GM18870 (cell line): ENCODE measurements around the gene EEF2KMT.
"Not testable (repeated sequence)": the region's sequence is repeated elsewhere in the genome, so short reads cannot be mapped to it uniquely, and the experiment has no call there.

Experiments used
- ATAC-seq: cut with Tn5 transposase; IDR thresholded peaks from one replicate; pipeline ENCODE4 v1.9.1; 2021; ENCODE audit warnings: moderate library complexity; ENCODE audit not compliant: unreplicated experiment

Gene EEF2KMT

GRCh38 chr16:5097470-5098220 is at the start of gene EEF2KMT:
TSS of gene EEF2KMT (minus strand) at chr16:5097795. CDS start at chr16:5097739, 56 bp downstream.
- peak; percentile 42 for ATAC-seq

GRCh38 chr16:5144621-5144956 is 47.0 kb upstream of the EEF2KMT start:
- ATAC-seq, result not testable (repeated sequence)

- ATAC-seq, result no peak
These were observed 46.4 kb upstream of the EEF2KMT start for GRCh38 chr16:5143761-5144620.

- ATAC-seq, result not testable (repeated sequence)
These were observed 42.6 kb upstream of the EEF2KMT start for GRCh38 chr16:5140151-5140550.

GRCh38 chr16:5134739-5135452 is 37.3 kb upstream of the EEF2KMT start:
- ATAC-seq, result not testable (repeated sequence)

- not testable (repeated sequence) for ATAC-seq
These were observed 35.5 kb upstream of the EEF2KMT start for GRCh38 chr16:5132915-5133600.

GRCh38 chr16:5131467-5132004 is 33.9 kb upstream of the EEF2KMT start:
- not testable (repeated sequence) for ATAC-seq

- ATAC-seq, result not testable (repeated sequence)
These were observed 19.9 kb upstream of the EEF2KMT start for GRCh38 chr16:5117300-5118087.

GRCh38 chr16:5116780-5117295 is 19.2 kb upstream of the EEF2KMT start:
- not testable (repeated sequence) for ATAC-seq

- not testable (repeated sequence) for ATAC-seq
These were observed 13.3 kb upstream of the EEF2KMT start for GRCh38 chr16:5110933-5111332.

GRCh38 chr16:5108505-5109158 is 11.0 kb upstream of the EEF2KMT start:
- ATAC-seq, result no peak

- ATAC-seq, result not testable (repeated sequence)
These were observed 7.4 kb upstream of the EEF2KMT start for GRCh38 chr16:5105039-5105438.

- not testable (repeated sequence) for ATAC-seq
These were observed 5.9 kb upstream of the EEF2KMT start for GRCh38 chr16:5103296-5104032.

- not testable (repeated sequence) for ATAC-seq
These were observed 1.6 kb upstream of the EEF2KMT start for GRCh38 chr16:5099174-5099573.

GRCh38 chr16:5098221-5099159 is 895 bp upstream of the EEF2KMT start:
- peak; percentile 70 for ATAC-seq

GRCh38 chr16:5097061-5097469 is 530 bp downstream of the EEF2KMT start:
- not testable (repeated sequence) for ATAC-seq

GRCh38 chr16:5096437-5097060 is 1.0 kb downstream of the EEF2KMT start:
- ATAC-seq, result not testable (repeated sequence)
